ENCODE data around the gene FHOD3. TPM values are rescaled to one million over a fixed set of nuclear protein-coding genes. Genes with fewer than 3 reads are reported as not detected.

Gene FHOD3
- total and polyA plus RNA-seq, 2 of the 8 experiments (the other 6 are each of a cell fraction or from before 2014, with no cell fraction given) = 9.7 to 10.5 TPM

DNA sequence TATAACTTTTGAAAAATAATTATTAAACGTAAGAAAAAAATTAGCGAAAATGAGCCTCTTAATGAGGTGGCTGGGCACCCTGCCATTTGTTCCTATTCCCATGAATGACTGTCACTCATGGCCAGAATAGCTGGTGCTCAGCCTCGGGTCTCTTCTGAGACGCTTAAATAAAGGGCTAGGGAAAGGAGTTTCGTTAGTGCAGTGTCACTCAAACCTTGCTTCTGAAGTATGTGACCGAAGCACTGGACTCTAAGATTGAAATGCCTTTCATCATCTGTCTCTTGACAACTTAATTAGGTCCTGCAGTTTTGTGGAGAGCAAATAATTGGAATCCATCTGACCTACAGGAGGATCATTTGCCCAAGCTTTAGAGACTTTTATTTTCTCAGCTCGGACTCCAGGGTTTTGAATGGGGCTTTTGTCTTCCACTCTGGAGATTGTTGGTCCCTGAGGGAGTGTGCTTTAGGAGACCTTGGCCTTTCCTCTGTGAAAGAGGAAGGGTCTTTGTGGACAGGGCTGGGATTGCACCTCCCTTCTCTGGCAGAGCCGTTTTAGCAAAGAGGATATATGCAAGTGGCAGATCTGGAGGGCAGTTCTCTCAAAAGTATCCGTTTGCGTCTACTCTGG, 42.3 kb upstream of the FHOD3 start:
- Histone ChIP-seq H4K5ac (ENCODE audit: insufficient read length, low read depth, low read length) (no peak overlapping the region), H2BK12ac (ENCODE audit: low read depth, low read length) (no peak overlapping the region), H3K4me1 (replicated peaks in 1 of 4; ENCODE audit: control insufficient read depth in 3 of 4, insufficient read depth in 4 of 4, low read length in 3 of 4) (no peaks in the 10 kb centered on the region), H3K14ac (ENCODE audit: insufficient read length) (no peak overlapping the region), H3K9me3 (ENCODE audit: insufficient read depth in 2 of 2, low read depth in 1 of 2, low read length in 1 of 2) (no peaks in the 10 kb centered on the region), H3K4ac (replicated peaks; ENCODE audit: insufficient read length, low read depth, low read length) (no peak overlapping the region), H3K27ac (ENCODE audit: low read depth, low read length) (no peak overlapping the region), H3K27me3 (replicated peaks in 1 of 4; ENCODE audit: control insufficient read depth in 3 of 4, extremely low read depth in 1 of 4, insufficient read depth in 3 of 4, low read length in 3 of 4) (no peaks in the 10 kb centered on the region), H3K23me2 (ENCODE audit: low read depth, low read length) (peaks cover 2% of the 10 kb centered on the region; the same call in 1 of the 2 replicates), H3K4me3 (ENCODE audit: extremely low read depth in 1 of 4, insufficient read depth in 2 of 4, low read depth in 3 of 4, low read length in 4 of 4) (no peak overlapping the region), H3K56ac (replicated peaks; ENCODE audit: insufficient read length, low read depth, low read length) (no peak overlapping the region), H3K79me2 (ENCODE audit: control insufficient read depth in 1 of 2, insufficient read depth in 2 of 2, low read length in 2 of 2) (no peaks in the 10 kb centered on the region), H3K79me1 (ENCODE audit: low read depth, low read length) (no peaks in the 10 kb centered on the region), H2BK20ac (ENCODE audit: low read length) (no peak overlapping the region), H4K91ac (replicated peaks; ENCODE audit: insufficient read length, low read length) (no peak overlapping the region), H3K36me3 (ENCODE audit: control insufficient read depth in 2 of 4, insufficient read depth in 4 of 4, low read length in 3 of 4) (peaks cover 0 to 6% (median 1%) of the 10 kb centered on the region in 4 experiments; a peak in 1 of 8 replicates), H3K18ac (ENCODE audit: extremely low read depth, low read length) (no peak overlapping the region), H3K9ac (replicated peaks in 1 of 4; ENCODE audit: extremely low read depth in 1 of 4, low read depth in 3 of 4, low read length in 3 of 4) (no peak overlapping the region), H4K8ac (ENCODE audit: extremely low read depth, insufficient read depth, low read length) (no peak overlapping the region), H2AK5ac (ENCODE audit: low read depth, low read length) (no peak overlapping the region), H4K20me1 (replicated peaks in 1 of 2; ENCODE audit: control insufficient read depth in 1 of 2, insufficient read depth in 2 of 2, low read length in 2 of 2) (no peaks in the 10 kb centered on the region), H2BK5ac (ENCODE audit: low read depth, low read length) (no peak overlapping the region), H2AFZ (ENCODE audit: low read length) (no peak overlapping the region), H3K4me2 (ENCODE audit: insufficient read depth in 1 of 2, low read depth in 2 of 2, low read length in 2 of 2) (no peak overlapping the region), H2BK120ac (replicated peaks; ENCODE audit: low read depth, low read length) (no peak overlapping the region), H2BK15ac (ENCODE audit: low read length) (no peak overlapping the region), H3K23ac (ENCODE audit: insufficient read length) (no peak overlapping the region)
- DNase-seq (ENCODE audit: low read depth in 1 of 2, low spot score in 2 of 2) (peak in 1 of 2 experiments; percentile 39), FAIRE-seq (no peak)
- CTCF ChIA-PET (ENCODE audit: partially characterized antibody) = interaction anchor here (0.6 kb wide), 1 partner anchor 65 kb away, joined by 3 read pairs; no protein-coding TSS in a partner anchor
- 91% methylated on average over 10 of the region's 10 CpGs; no CpG with 5 or more reads in 1 of the 2 experiments for WGBS, 2 experiments (ENCODE audit: extremely low coverage in 1 of 2, insufficient coverage in 1 of 2, insufficient read length in 1 of 2, insufficient replicate concordance in 2 of 2, low coverage in 1 of 2, low lambda C conversion rate in 2 of 2, missing lambda C conversion rate in 1 of 2)
- TF ChIP-seq GABPA (IDR thresholded peaks at IDR 0.05; ENCODE audit: borderline replicate concordance, insufficient read depth, low read length) = no peak
- TF ChIP-seq CBX5 (IDR thresholded peaks at IDR 0.05; ENCODE audit: low read depth, low read length) = no peak
- POLR2A ChIA-PET (ENCODE audit: partially characterized antibody) = no interaction called here
